Measurements from ENCODE around the gene GLB1L2. TPM values are rescaled to one million over a fixed set of nuclear protein-coding genes. Genes with fewer than 3 reads are reported as not detected.
"Not testable (repeated sequence)": the region's sequence is repeated elsewhere in the genome, so short reads cannot be mapped to it uniquely, and the experiment has no call there.

Gene GLB1L2
- total RNA-seq, 1 donor from 2014 or later, result 4.2 TPM

GRCh38 chr11:134322553-134322952, 9.2 kb upstream of the GLB1L2 start:
- no peak for DNase-seq (ENCODE audit: low read depth)

GRCh38 chr11:134328433-134328832, 3.4 kb upstream of the GLB1L2 start:
- DNase-seq (ENCODE audit: low read depth), result no peak

GRCh38 chr11:134330611-134331353, 1.0 kb upstream of the GLB1L2 start:
- DNase-seq (ENCODE audit: low read depth), result no peak

GRCh38 chr11:134332189-134332631, 422 bp downstream of the GLB1L2 start:
- DNase-seq (ENCODE audit: low read depth), result no peak

GRCh38 chr11:134332782-134333181, 994 bp downstream of the GLB1L2 start:
- DNase-seq (ENCODE audit: low read depth), result no peak

- DNase-seq (ENCODE audit: low read depth), result no peak
Observed at GRCh38 chr11:134333312-134333711, 1.5 kb downstream of the GLB1L2 start.

- DNase-seq (ENCODE audit: low read depth), result no peak
Observed at GRCh38 chr11:134333946-134334345, 2.2 kb downstream of the GLB1L2 start.

- no peak for DNase-seq (ENCODE audit: low read depth)
Observed at GRCh38 chr11:134334796-134335571, 3.2 kb downstream of the GLB1L2 start.

- DNase-seq (ENCODE audit: low read depth), result no peak
Observed at GRCh38 chr11:134337051-134337450, 5.3 kb downstream of the GLB1L2 start.

- no peak for DNase-seq (ENCODE audit: low read depth)
Observed at GRCh38 chr11:134338068-134338467, 6.3 kb downstream of the GLB1L2 start.

GRCh38 chr11:134338654-134339053, 6.9 kb downstream of the GLB1L2 start:
- no peak for DNase-seq (ENCODE audit: low read depth)

- no peak for DNase-seq (ENCODE audit: low read depth)
Observed at GRCh38 chr11:134339756-134340155, 8.0 kb downstream of the GLB1L2 start.

- no peak for DNase-seq (ENCODE audit: low read depth)
Observed at GRCh38 chr11:134340354-134340964, 8.7 kb downstream of the GLB1L2 start.

GRCh38 chr11:134341805-134342571, 10.2 kb downstream of the GLB1L2 start:
- no peak for DNase-seq (ENCODE audit: low read depth)

- DNase-seq (ENCODE audit: low read depth), result no peak
Observed at GRCh38 chr11:134342572-134343340, 11.0 kb downstream of the GLB1L2 start.

GRCh38 chr11:134343646-134344045, 11.9 kb downstream of the GLB1L2 start:
- DNase-seq (ENCODE audit: low read depth), result no peak

GRCh38 chr11:134344497-134345236, 12.9 kb downstream of the GLB1L2 start:
- DNase-seq (ENCODE audit: low read depth), result not testable (repeated sequence)

- no peak for DNase-seq (ENCODE audit: low read depth)
Observed at GRCh38 chr11:134345237-134345550, 13.4 kb downstream of the GLB1L2 start.

- DNase-seq (ENCODE audit: low read depth), result no peak
Observed at GRCh38 chr11:134346101-134346975, 14.6 kb downstream of the GLB1L2 start.

- no peak for DNase-seq (ENCODE audit: low read depth)
Observed at GRCh38 chr11:134346976-134347350, 15.2 kb downstream of the GLB1L2 start.

All from renal cortical epithelial cell (primary cell).